22Rv1 (cell line): ENCODE measurements around the gene TEKT5.

Experiments used
- H3K27ac ChIP-seq: fragments of 450-650 bp; 2 replicates; pipeline ENCODE4 v1.5.1; 2017
- ZFX ChIP-seq: fragments of 450-650 bp; IDR thresholded peaks from 2 replicates; pipeline ENCODE4 v1.6.1; 2017; ENCODE audit warnings: antibody characterized with exemption, borderline replicate concordance
- TF ChIP-seq, protein P1 (sequence below): fragments of 450-650 bp; IDR thresholded peaks from 2 replicates; pipeline ENCODE4 v1.5.1; 2017; ENCODE audit warnings: mild to moderate bottlenecking

The TEKT5 gene

DNA sequence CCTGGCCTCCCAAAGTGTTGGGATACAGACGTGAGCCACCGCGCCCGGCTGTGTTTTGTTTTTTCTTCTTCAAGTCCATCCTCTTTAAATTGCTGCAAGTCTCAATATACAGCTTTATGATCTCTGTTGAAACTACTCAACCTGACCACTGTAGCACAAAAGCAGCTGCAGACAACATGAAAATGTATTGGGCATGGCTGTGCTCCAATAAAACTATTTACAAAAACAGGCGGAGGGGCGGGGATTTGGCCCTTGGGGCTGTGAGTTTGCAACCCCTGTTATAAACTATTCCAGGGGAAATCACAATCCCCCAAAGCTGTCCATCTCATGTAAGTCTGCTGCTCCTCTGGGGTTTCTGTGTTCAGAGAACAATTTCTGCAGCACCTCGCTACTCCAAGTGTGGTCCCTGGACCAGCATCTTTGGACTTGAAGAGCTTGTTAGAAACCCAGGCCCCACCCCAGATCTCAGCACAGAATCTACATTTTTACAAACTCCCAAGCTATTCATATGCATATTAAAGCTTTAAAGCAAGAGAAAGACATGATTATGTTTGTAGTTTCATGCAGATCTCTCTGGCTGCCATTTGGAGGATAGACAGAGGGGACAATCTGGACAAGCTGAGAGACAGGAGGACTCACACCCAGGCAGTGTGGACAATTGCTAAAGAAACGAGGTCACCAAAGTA, 33.6 kb downstream of the TEKT5 start:
- TF ChIP-seq, protein P1, sequence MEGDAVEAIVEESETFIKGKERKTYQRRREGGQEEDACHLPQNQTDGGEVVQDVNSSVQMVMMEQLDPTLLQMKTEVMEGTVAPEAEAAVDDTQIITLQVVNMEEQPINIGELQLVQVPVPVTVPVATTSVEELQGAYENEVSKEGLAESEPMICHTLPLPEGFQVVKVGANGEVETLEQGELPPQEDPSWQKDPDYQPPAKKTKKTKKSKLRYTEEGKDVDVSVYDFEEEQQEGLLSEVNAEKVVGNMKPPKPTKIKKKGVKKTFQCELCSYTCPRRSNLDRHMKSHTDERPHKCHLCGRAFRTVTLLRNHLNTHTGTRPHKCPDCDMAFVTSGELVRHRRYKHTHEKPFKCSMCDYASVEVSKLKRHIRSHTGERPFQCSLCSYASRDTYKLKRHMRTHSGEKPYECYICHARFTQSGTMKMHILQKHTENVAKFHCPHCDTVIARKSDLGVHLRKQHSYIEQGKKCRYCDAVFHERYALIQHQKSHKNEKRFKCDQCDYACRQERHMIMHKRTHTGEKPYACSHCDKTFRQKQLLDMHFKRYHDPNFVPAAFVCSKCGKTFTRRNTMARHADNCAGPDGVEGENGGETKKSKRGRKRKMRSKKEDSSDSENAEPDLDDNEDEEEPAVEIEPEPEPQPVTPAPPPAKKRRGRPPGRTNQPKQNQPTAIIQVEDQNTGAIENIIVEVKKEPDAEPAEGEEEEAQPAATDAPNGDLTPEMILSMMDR = no peak
- no peak for TF ChIP-seq ZFX
- no peak overlapping the region for H3K27ac ChIP-seq

- TF ChIP-seq ZFX = no peak
- TF ChIP-seq, protein P1 = no peak
- no peak overlapping the region for H3K27ac ChIP-seq
Measured at GRCh38 chr16:10658943-10659342, 35.8 kb downstream of the TEKT5 start.

DNA sequence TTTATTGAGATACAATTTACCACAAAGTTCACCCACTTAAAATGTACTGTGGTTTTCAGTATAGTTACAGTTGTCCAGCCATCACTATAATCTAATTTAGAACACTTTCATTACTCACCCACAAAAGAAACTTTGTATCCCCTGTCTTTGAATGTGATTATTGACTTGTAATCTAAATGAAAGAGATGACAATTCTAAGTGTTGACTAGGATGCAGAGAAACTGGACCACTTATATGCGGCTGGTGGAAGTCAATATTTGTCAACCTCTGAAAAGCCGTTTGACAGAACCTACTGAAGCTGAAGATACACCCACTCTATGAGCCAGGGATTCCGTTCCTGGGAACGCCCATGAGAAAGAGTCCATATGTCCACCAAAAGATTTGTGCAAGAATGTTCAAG, 36.8 kb downstream of the TEKT5 start:
- no peak for TF ChIP-seq ZFX
- TF ChIP-seq, protein P1 = no peak
- H3K27ac ChIP-seq = no peak overlapping the region

- TF ChIP-seq, protein P1 = no peak
- no peak for TF ChIP-seq ZFX
- H3K27ac ChIP-seq = no peak overlapping the region
Measured at GRCh38 chr16:10656618-10657017, 38.1 kb downstream of the TEKT5 start.

GRCh38 chr16:10655415-10655977, 39.2 kb downstream of the TEKT5 start:
- TF ChIP-seq, protein P1 = no peak
- TF ChIP-seq ZFX = no peak
- no peak overlapping the region for H3K27ac ChIP-seq

DNA sequence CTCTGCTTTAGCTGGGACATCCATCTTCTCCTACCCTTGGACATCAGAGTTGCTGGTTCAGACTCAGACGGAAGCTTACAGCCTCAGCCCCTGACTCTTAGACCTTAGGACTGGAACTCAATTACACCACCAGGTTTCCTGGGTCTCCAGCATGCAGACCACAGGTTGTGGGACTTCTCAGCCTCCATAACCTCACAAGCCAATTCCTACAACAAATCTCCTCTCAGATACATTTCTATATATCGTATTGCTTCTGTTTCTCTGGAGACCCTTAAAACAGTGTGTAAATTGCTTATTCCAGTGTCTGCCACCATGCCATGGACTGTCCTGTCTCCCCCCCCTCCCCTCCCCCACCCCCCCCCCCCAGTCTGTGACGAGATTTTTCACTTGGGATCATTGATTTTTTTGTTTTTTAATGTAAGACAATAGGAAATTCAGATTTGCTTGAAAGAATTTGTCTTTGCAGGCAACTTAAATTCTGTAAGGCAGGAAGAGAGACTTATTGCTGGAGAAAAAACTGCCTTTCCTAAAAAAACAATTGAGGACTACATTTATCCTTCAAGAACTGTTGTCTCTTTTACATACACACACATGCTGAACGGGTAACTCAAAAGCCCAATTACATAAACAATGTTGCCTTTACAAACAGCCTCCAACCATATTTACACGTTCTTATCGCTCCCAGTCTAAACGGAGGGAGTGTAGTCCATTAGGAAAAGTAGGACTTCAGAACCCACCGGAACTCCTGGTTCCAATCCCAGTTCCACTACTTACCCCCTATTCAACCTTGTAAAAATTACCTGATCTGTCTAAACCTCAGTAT, 39.9 kb downstream of the TEKT5 start:
- TF ChIP-seq, protein P1 = no peak
- no peak for TF ChIP-seq ZFX

More for the DNA sequence above, 39.9 kb downstream of the TEKT5 start:
- no peak overlapping the region for H3K27ac ChIP-seq
